ENCODE data around the gene COL5A1.

The COL5A1 gene

GRCh38 chr9:134889386-134890154, 248.0 kb downstream of the COL5A1 start:
- no peak overlapping the region for H3K27ac ChIP-seq
- no peaks in the 10 kb centered on the region for H3K36me3 ChIP-seq
- TF ChIP-seq, protein P1, sequence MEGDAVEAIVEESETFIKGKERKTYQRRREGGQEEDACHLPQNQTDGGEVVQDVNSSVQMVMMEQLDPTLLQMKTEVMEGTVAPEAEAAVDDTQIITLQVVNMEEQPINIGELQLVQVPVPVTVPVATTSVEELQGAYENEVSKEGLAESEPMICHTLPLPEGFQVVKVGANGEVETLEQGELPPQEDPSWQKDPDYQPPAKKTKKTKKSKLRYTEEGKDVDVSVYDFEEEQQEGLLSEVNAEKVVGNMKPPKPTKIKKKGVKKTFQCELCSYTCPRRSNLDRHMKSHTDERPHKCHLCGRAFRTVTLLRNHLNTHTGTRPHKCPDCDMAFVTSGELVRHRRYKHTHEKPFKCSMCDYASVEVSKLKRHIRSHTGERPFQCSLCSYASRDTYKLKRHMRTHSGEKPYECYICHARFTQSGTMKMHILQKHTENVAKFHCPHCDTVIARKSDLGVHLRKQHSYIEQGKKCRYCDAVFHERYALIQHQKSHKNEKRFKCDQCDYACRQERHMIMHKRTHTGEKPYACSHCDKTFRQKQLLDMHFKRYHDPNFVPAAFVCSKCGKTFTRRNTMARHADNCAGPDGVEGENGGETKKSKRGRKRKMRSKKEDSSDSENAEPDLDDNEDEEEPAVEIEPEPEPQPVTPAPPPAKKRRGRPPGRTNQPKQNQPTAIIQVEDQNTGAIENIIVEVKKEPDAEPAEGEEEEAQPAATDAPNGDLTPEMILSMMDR (IDR thresholded peaks at IDR 0.05) = no peak
- no peak overlapping the region for H3K4me3 ChIP-seq (ENCODE audit: low read depth in 1 of 2, low read length in 1 of 2)
- H3K9me3 ChIP-seq = no peaks in the 10 kb centered on the region
- no peaks in the 10 kb centered on the region for H3K4me1 ChIP-seq (ENCODE audit: control insufficient read depth in 1 of 2, insufficient read depth in 1 of 2, low read depth in 1 of 2, low read length in 1 of 2)
- peaks cover 31% of the 10 kb centered on the region for H3K27me3 ChIP-seq

DNA sequence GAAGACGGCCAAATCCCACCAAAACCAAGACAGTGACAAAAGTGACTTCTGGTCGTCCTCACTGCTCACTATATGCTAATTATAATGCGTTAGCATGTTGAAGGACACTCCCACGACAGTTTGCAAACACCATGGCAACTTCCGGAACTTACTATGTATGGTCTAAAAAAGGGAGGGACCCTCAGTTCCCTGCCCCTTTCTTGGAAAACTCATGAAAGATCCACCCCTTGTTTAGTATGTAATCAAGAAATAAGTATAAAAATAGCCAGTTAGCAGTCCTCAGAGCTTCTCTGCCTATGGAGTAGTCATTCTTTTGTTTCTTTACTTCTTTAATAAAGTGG, 248.5 kb downstream of the COL5A1 start:
- Histone ChIP-seq H3K9me3 (no peaks in the 10 kb centered on the region), H3K36me3 (no peaks in the 10 kb centered on the region), H3K27ac (no peak overlapping the region), H3K4me3 (ENCODE audit: low read depth in 1 of 2, low read length in 1 of 2) (no peak overlapping the region), H3K4me1 (ENCODE audit: control insufficient read depth in 1 of 2, insufficient read depth in 1 of 2, low read depth in 1 of 2, low read length in 1 of 2) (no peaks in the 10 kb centered on the region), H3K27me3 (peaks cover 36% of the 10 kb centered on the region)
- TF ChIP-seq, protein P1 (IDR thresholded peaks at IDR 0.05) = no peak

DNA sequence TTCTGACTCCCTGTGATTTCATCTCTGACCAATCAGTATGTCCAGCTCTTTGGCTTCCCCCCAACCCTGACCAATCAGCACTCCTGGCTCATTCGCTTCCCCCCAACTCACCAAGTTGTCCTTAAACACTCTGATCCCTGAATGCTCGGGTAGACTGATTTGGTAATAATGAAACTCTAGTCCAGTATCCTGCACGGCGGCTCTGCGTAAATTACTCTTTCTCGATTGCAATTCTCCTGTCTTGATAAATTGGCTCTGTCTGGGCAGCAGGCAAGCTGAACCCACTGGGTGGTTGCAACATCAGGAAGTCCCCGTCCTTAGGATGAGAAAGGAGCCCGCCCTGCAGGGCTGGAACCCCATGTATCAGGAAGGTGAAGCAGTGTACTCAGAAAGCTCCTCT, 249.4 kb downstream of the COL5A1 start:
- no peaks in the 10 kb centered on the region for H3K36me3 ChIP-seq
- no peak overlapping the region for H3K27ac ChIP-seq
- TF ChIP-seq, protein P1 (IDR thresholded peaks at IDR 0.05) = no peak
- H3K4me1 ChIP-seq (ENCODE audit: control insufficient read depth in 1 of 2, insufficient read depth in 1 of 2, low read depth in 1 of 2, low read length in 1 of 2) = no peaks in the 10 kb centered on the region
- peaks cover 46% of the 10 kb centered on the region for H3K27me3 ChIP-seq
- H3K4me3 ChIP-seq (ENCODE audit: low read depth in 1 of 2, low read length in 1 of 2) = no peak overlapping the region
- no peaks in the 10 kb centered on the region for H3K9me3 ChIP-seq

DNA sequence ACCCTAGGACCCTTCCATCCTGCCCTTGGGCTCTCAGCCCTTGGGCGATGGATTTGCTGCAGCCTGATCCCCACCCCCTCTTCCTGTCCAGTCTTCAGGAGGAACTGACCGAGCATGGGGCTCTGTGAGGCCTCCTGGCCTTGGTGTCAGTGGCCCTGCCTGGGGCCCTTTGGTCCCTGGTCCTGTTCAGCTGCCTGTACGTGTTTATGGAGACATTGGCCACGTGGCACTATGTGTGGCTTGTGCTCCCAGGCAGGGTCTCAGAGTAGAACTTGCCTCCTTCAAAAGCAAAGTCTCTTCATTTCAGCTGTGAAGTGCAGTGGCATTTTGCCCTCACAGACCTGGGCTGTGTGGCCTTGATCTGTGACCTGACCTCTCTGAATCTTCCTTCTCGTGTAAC, 250.1 kb downstream of the COL5A1 start:
- Histone ChIP-seq H3K4me1 (ENCODE audit: control insufficient read depth in 1 of 2, insufficient read depth in 1 of 2, low read depth in 1 of 2, low read length in 1 of 2) (no peaks in the 10 kb centered on the region), H3K27ac (no peak overlapping the region), H3K9me3 (no peaks in the 10 kb centered on the region), H3K36me3 (no peaks in the 10 kb centered on the region), H3K27me3 (peaks cover 52% of the 10 kb centered on the region), H3K4me3 (ENCODE audit: low read depth in 1 of 2, low read length in 1 of 2) (no peak overlapping the region)
- TF ChIP-seq, protein P1 (IDR thresholded peaks at IDR 0.05) = no peak

DNA sequence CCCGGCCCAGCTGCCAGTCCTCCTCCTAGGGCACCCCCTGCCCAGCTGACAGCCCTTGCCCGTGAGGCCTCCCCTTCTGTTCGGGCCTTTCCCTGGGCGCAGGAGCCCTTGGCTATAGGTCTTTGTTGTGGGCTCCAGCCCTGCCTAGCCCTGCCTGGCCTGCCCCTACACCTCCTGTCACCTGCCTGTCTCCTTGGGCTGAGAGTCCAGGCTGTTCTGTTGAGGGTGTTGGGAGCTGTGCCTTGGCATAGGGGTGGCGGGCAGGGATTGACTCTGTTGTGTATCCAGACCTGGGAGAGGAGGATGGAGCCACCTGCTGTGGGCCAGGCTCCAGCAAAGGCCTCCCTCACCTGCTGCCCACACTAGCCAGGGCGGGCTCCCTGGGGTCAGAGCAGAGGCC, 250.6 kb downstream of the COL5A1 start:
- Histone ChIP-seq H3K4me1 (ENCODE audit: control insufficient read depth in 1 of 2, insufficient read depth in 1 of 2, low read depth in 1 of 2, low read length in 1 of 2) (no peaks in the 10 kb centered on the region), H3K36me3 (no peaks in the 10 kb centered on the region), H3K27me3 (peaks cover 51% of the 10 kb centered on the region), H3K27ac (no peak overlapping the region), H3K9me3 (no peaks in the 10 kb centered on the region), H3K4me3 (ENCODE audit: low read depth in 1 of 2, low read length in 1 of 2) (no peak overlapping the region)
- TF ChIP-seq, protein P1 (IDR thresholded peaks at IDR 0.05) = no peak

Data from neutrophil (primary cell).